Stimulated activated CD8-positive, alpha-beta memory T cell treated with anti-CD3 and anti-CD28 coated beads, Interleukin-4, amount 100 ng/mL, for 1 hour (primary cell): ENCODE results near the gene CYB561D1.
A peak's percentile ranks its signal among the peaks of the same experiment; 100 is the strongest.

Source experiments
- DNase-seq, 2 donors: peaks; one replicate each; pipeline ENCODE4 v3.0.0-alpha.2; 2020; ENCODE audit warnings: low read depth in 2 of 2, low spot score in 1 of 2

Gene CYB561D1

DNA sequence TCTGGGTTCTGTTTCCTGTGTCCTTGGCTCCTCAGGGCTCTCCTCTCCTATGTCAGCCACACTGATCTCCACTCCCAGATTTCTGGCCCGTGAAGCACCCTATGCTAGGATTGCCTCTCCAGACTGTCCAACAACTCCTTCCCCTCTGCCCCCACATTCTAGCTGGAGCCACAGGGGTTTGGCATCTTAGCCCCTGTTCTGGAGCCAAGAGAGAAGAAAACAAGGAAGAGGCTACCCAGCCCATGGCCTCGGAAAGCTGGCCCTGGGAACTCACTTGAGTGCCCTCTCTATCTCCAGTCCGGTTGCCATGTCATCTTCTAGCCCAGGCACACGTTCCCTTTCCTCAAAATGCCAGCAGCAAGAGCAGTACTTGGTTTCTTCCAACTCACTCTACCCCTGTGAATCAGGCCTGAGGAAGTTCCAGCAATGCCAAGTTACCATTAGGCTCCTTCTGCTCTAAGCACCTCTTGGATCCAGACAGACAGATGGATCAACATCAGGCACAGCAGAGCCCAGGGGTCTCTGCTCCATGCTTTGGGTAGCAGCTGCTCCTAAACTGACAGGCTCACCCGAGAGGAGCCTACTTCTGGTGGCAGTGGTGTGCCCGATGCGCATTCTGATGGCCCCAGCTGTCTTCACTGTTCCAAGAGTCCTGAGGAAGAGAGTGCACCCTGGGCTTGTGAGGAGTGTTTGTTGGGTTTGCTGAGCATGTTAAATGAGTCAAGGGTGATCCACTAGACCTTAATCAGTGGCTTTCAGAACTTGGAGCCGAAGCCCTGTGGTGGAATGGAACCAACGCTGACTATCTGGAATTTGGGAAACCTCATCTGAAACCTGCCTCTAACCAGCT, 34.2 kb downstream of the CYB561D1 start:
- DNase-seq = no peak

DNA sequence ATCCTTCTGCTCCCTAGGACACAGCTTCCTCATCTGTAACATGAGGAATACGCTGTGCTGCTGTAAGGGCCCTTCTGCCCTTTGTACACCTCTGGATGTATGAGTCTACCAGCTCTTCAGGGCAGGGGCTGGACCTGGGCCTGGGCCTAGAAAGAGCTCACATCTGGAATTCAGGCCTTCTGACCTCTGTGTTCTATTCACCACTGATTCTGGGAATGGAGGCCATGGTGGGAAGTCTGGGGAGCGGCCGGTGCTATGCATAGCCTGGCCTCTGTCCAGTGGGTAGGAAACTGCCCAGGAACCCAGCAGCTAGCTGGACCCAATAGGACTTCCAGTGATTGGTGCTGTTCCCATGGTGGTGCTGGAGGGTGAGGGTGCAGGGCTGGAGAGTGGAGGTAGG, 34.8 kb downstream of the CYB561D1 start:
- DNase-seq = no peak

DNA sequence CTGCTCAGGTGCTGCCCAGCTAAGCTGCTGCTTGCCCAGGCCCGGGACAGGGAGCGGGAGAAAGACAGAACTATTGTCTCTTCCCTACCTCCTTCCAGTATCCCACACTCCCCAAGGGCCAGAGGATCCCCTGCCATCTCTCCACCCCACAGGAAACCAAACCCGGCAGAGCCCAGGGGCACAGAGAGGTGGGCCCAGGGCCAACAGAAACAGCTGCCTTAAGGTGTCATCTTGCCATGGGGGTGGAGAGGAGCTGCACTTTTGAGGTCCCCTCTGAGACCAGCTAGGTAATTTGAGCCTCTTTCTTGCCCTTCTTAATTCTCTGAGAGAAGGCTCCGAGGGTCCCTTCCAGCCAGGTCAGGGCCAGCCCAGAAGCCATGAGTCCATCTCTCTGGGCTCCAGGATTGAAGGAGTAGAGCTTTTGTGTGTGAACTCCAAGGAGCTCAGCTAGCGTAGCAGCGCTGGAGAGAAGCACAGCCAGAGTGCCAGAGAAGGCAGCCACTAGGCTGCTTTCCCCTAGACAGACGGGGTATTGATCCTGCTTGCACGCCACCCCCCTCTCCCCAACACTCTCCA, 36.1 kb downstream of the CYB561D1 start:
- no peak for DNase-seq

DNA sequence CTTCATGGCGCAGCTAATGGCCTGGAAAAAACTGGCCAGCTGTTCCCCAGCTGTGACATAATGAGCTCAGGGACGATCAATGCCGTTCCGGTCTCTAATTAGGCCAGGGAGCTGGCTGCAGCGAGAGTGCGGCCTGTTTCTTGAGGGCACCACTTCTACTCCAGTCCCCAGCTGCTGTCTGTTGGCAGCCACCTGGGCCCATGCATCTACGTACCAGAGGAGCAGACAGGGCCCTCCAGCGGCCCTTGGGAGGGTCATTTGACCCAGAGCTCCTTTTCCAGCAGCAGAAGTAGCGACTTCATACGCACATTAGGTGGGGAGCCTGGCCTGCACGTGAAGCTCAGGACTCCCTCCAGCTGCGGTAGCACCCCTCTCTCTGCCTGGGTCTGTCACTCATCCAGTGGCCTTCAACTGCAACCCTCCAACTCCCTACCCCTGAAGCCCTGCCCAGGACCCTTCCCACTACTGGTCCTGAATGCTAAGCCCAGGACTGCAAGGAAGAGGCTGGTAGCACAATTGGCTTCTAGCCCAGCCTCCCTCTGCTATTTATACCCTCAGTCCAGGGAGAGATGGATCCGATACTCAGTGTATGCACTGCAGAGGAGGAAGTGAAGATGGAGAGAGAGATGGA, 36.7 kb downstream of the CYB561D1 start:
- DNase-seq = no peak

DNA sequence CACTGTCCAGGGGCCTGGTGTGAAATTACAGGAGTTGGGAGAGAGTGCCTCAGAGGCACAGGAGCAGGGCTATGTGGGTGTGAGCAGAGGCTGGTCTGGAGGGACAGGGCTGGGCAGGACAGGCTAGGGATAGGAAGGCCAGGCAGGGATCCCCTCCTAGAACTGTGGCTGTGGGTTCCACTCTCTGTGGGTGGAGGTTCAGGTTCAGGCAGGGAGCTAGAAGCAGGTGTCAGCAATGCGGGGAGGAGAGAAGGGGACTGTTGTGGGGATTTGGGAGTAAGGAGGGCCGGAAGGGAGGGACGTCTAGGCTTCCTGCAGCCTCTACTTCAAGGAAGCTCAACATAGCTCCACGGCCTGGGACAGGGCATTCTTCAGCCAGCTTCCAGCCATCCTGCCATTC, 37.5 kb downstream of the CYB561D1 start:
- no peak for DNase-seq

DNA sequence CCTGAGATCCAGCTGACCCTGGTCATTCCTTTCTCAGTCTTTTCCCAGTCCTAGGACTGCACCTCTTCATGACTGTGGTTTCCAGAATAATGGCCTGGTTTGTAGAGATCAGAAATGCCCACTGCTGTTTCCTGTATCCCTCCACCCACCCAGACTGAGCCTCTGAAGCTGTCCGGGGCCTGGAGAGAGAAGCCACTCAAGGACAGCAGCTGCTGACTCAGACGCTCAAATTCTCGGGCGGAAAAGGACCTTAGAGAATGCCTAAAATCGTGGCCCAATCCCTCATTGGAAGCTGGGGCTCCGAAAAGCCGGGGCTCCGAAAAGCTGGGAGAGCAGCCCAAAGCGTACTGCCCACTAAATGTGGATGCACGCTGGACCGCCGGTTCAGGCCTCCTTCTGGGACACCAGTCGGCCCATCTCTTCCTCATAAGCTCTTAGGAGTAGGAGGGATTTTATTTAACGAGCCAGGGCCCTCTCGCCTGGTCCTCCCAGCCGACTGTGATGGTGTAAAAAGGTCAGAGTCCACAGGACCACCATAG, 38.0 kb downstream of the CYB561D1 start:
- DNase-seq = no peak

DNA sequence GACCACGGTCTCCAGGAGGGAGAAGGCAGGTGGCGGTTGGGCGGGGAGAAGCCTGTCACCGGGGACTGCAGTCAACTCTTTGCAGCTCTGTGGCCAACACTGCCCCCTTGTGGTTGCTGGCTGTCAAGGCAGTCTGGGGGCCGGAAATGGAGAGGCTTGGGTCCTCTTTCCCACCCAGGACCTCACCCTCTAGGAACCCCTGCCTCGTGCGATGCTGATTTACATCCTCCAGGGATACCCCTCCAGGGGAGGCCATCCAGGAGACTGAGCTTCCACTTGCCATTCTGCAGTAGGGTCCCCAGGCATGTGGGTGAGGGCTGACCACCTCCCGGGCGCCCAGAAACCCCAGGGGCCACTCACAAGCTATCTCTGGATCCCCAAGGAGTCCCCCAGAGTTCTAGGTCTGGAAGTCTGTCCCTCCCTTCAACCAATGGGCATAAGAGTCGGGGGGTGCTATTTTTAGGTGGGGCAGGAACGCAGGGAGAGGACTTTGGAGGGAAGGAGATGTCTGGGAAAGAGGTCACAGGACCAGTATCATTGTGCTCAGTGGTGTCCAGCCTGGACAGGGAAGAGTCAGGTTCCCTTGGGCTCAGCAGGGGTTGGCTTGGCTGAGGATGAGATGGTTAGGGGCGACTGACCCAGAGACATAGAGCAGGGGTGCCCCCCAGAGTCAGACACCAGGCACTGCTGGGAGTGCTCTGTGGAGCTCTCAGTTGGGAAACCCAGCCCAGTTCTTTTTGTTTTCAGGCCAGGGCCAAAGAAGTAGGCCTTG, 38.7 kb downstream of the CYB561D1 start:
- DNase-seq = peak; percentile 80 to 84

DNA sequence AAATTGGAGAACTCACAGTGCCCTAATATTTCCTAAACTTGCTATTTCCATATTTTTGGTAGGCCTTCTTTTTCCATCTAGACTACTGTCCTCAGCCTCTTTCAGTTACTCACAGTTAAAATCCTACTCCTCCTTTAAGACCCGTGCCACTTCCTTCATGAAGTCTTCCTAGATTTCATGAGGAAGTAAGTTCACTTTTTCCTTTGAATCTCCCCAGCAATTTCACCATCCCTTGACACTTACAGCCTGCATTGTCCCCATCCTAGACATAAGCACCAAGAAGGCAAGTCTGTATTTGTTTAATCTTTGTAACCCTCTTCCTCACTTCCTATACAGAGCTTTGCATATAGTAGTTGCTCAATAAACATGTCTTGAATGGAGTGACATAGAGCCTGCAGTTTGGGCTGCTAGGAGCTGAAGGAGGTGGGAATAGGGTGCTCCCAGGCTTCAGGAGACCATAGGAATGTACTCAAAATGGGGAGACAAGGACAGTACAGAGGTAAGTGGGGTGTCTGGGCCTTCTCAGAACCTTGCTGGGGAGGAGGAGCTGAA, 40.5 kb downstream of the CYB561D1 start:
- DNase-seq = no peak

DNA sequence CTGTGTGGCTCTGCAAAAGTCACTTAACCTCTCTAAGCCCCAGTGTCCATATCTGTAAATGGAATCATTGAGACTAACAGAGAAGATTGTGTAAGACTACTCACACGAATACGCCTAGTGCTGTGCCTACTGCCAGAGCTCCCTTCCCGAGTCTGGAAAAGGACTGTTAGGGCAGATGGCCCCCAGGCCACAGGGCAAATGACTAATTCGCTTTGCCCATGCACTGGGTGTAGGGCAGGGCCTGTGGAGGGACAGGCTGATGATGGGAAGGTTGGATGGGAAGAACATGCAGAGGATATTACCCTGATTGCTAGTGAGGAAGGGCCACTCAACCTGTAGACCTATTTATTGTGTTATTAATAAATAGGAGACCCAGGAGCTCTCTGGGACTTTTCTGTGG, 41.6 kb downstream of the CYB561D1 start:
- no peak for DNase-seq

DNA sequence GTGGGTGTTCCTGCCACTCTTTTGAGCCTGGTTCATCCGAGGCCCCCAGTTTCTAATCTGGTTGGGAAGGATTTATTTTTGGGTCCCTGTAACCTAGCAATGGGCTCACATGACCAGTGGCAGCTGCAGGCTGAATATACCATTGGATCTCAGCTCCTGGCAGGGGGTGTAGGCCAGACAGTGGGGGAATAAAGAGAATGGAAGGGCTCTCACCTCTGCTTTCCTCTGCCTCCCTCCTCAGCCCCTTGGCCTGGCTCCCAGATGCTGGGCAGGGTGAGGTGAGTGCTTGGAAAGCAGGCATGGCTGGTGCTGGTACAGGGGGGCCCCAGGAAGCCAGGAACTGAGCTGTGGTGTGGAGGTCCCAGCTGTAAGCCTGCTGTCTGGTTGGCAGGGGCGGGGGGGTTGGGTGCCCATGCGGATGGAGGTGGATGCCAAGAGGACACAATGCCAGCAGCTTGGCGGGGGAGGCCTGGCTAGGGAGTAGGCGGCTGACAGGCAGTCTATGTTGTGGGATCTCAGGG, 42.1 kb downstream of the CYB561D1 start:
- DNase-seq = no peak

DNA sequence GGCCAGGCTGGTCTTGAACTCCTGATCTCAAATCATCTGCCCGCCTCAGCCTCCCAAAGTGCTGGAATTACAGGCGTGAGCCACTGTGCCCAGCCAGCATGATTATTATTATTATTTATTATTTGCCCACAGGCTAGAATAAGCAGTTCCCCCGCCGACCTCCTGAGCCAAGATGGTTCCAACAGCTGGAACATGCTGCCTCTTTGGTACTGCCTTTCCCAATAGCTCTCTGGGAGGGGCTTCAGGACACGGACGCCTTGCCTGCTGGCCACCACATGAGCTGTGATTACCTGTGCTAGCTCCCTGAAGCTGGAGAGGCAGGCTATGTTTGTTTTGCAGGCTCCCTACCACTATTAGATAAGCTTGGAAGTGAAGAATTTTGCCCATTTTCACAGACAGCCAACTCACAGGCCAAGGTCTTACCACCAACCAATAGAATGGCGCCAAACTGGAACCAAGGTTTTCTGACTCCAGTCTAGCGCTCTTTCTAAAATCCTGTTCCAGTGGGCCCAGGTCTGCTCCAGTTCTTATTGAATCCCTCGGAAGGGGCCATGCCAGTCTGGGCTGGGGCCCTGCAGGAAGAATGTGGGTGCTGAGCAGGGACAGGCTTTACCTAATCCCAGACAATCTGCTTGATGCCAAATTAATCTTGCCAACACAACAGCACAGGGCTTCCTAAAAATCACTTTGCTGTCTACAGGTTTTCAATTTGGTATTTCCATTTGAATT, 43.7 kb downstream of the CYB561D1 start:
- DNase-seq = no peak

DNA sequence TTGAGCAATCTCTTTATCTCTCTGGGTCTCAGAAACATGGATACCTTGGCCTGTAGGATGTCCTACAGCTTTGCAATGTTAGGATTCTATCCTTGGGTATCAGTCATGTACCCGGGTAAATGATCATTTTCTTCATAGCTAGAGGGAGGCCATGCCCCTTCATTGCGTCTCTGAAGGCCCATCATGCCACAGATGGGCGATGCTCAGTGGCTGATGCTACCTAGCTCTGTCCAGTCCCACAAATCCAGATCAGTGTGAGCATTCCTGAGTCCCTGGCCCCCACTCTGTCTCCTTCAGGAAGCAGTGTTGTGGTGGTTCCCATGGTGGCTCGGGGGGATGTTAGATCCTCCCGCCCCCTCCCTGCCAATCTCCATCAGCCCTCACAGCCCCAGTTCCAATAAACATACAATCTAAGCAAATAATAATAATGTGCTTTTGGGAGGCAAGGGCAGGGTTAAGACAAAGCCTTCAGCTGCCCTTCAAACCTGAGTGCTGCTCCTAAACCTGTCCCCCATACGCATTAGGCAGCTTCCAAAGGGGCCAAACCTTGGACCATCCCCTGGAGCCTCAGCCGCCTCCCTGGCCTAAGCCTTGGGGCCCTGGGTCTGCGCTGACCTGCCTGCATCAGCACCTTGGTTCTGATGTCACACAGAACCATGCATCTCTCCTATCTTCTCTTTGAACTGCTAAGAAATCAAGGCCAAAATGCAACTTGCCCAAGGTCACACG, 45.1 kb downstream of the CYB561D1 start:
- DNase-seq = no peak

DNA sequence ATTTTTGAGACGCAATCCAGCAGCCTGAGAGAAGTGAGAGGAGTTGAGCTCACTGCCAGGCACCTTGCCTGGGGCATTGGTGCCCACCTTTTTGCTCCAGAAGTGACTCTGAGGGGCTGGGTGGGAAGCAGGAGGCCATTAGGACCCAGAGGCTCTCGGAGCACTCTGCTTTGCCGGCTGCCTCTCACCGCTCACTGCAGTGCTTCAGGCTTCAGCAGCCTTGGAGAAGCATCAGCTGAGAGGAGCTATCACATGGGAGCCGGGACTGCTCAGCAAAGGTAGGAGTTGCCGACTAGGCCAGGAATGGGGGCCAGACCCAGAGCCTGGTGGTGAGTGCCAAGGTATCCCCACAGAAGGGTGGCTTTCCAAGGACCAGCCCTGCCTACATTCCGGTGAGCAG, 45.8 kb downstream of the CYB561D1 start, which contains the start of gene GPR61:
Gene GPR61 (plus strand): TSS at position 197 of the 400 bp plus-strand sequence. CDS start 3,151 bp downstream, outside the sequence.
- no peak for DNase-seq

DNA sequence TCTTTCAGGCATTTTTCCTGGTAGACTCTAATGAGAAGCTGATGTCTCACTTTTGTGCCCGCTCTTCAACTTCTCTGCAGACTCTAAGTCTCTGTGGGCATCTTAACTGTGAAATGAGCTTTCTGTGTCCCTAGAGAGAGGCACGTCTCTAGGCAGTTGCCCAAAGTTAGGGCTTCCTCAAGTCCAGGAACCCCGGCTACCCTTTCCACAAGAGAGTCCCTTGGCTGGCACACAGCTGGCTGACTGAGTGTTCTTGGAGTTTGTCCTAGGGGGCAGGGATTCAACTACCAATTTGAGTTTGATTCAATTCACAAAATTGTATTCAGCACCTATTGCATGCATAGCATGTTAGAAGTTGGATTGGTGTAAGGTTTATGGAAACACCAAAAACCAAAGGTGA, 47.2 kb downstream of the CYB561D1 start:
- no peak for DNase-seq

DNA sequence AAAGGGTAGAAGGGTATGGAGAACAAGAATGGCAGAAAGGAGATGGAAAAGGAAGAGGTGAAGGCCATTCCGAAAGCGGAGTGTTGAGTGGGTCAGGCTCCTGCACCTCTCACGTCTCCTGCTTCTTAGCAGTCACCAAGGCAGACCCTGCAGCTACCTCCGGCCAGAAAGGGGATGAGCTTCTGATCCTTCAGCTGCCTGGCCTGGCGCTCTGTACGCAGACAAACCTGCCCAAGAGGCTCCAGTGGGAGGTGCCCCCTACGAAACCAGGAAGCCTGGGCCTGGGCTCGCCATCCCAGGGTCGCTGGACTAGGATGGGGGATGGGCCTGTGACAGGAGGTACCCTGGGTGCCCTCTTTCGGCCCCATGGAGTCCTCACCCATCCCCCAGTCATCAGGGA, 48.8 kb downstream of the CYB561D1 start:
- no peak for DNase-seq

DNA sequence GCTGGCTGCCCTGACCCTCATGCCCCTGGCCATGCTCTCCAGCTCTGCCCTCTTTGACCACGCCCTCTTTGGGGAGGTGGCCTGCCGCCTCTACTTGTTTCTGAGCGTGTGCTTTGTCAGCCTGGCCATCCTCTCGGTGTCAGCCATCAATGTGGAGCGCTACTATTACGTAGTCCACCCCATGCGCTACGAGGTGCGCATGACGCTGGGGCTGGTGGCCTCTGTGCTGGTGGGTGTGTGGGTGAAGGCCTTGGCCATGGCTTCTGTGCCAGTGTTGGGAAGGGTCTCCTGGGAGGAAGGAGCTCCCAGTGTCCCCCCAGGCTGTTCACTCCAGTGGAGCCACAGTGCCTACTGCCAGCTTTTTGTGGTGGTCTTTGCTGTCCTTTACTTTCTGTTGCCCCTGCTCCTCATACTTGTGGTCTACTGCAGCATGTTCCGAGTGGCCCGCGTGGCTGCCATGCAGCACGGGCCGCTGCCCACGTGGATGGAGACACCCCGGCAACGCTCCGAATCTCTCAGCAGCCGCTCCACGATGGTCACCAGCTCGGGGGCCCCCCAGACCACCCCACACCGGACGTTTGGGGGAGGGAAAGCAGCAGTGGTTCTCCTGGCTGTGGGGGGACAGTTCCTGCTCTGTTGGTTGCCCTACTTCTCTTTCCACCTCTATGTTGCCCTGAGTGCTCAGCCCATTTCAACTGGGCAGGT, 49.5 kb downstream of the CYB561D1 start:
- DNase-seq = no peak

DNA sequence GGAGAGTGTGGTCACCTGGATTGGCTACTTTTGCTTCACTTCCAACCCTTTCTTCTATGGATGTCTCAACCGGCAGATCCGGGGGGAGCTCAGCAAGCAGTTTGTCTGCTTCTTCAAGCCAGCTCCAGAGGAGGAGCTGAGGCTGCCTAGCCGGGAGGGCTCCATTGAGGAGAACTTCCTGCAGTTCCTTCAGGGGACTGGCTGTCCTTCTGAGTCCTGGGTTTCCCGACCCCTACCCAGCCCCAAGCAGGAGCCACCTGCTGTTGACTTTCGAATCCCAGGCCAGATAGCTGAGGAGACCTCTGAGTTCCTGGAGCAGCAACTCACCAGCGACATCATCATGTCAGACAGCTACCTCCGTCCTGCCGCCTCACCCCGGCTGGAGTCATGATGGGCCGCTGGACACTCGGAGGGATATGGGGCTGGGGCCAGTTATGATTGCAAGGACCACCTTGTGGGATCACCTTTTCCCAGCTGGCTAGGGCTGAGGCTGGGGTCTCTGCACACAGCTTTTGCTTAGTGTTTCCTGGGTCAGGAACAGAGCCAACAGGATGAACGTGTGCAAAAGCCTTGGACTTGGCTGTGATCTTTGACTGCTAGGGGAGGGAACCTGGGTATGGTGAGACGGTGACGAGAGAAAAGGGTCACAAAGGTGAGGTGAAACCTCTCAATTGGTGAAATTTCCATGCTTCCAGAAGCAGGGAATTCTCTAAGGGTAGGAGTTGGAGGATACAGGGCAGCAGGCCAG, 50.3 kb downstream of the CYB561D1 start:
- no peak for DNase-seq
